Measurements from ENCODE around the gene LAPTM4A.

LAPTM4A gene

GRCh38 chr2:20040489-20041172 is 10.8 kb downstream of the LAPTM4A start:
- Mint-ChIP-seq H3K4me1 (peaks cover 18% of the 10 kb centered on the region), H3K27ac (ENCODE audit: low read depth) (no peak overlapping the region), H3K36me3 (ENCODE audit: insufficient read depth) (peaks cover 55% of the 10 kb centered on the region), H3K27me3 (no peaks in the 10 kb centered on the region), H3K9me3 (no peaks in the 10 kb centered on the region), H3K4me3 (no peak overlapping the region)
- ATAC-seq (replicated peaks; ENCODE audit: extremely low read depth, poor library complexity, severe bottlenecking): no peak
- no peak for DNase-seq (ENCODE audit: low spot score in 2 of 2)

GRCh38 chr2:20037660-20038059 is 13.8 kb downstream of the LAPTM4A start:
- ATAC-seq (replicated peaks; ENCODE audit: extremely low read depth, poor library complexity, severe bottlenecking): no peak

DNA sequence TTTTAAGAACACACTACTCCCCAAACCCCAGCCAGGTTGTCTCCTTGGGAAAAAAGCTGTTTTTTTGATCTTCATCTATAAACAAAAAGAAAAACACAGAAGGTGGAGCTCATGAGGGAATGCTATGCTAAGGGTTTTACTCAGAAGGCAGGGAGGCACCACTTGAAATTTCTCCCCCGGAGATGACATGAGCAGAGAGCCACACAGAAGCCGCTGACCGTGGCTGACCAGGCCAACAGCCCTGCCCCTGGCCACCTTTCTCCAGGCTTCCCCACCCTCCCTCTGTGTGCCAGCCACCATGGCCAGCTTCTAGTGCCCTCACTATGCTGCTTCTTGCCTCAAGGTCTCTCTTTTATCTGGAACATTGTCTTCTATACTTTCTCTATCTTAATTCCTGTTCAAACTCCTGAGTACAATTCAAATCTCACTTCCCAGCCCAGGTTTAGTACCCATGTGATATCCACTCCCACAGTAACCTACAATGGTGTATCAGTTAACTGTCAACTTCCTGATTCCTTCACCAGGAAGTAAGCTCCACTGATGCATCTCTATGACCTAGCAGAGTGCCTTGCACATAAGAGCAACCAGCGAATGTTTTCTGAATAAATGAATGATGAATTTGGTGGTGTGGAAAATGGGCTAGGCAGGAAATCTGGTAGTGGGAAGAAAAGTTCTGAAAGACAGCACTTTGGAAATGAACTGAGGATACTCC is 15.3 kb downstream of the LAPTM4A start:
- H3K27me3 Mint-ChIP-seq: no peaks in the 10 kb centered on the region
- H3K36me3 Mint-ChIP-seq (ENCODE audit: insufficient read depth): peaks cover 88% of the 10 kb centered on the region
- no peak for DNase-seq (ENCODE audit: low spot score in 2 of 2)
- peaks cover 18% of the 10 kb centered on the region for H3K4me1 Mint-ChIP-seq
- H3K4me3 Mint-ChIP-seq: no peak overlapping the region
- no peak for ATAC-seq (replicated peaks; ENCODE audit: extremely low read depth, poor library complexity, severe bottlenecking)
- no peak overlapping the region for H3K27ac Mint-ChIP-seq (ENCODE audit: low read depth)
- no peaks in the 10 kb centered on the region for H3K9me3 Mint-ChIP-seq

More at GRCh38 chr2:20037660-20038059, 13.8 kb downstream of the LAPTM4A start:
- Mint-ChIP-seq H3K36me3 (ENCODE audit: insufficient read depth) (peaks cover 77% of the 10 kb centered on the region), H3K27me3 (no peaks in the 10 kb centered on the region), H3K4me1 (peaks cover 18% of the 10 kb centered on the region), H3K4me3 (no peak overlapping the region), H3K9me3 (no peaks in the 10 kb centered on the region), H3K27ac (ENCODE audit: low read depth) (no peak overlapping the region)
- DNase-seq (ENCODE audit: low spot score in 2 of 2): no peak

DNA sequence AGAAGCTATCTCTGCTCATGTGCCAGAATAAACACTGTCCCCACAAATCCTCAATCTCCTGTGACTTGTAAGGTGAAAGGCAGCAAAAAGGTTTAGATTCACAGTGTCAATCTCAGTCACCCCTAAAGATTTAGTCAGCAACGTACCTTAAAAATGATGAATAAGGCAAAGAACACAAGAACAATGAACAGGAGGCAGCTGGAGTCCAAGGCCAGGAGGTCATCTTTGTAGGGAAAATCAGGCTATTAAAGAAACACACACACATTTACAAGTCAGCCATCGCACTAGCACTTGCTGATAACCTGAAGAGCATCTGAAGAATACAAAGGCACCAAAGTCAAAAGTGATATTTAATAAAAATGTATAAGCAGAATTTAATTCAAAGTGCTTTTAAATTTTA is 16.6 kb downstream of the LAPTM4A start:
- Mint-ChIP-seq H3K27me3 (no peaks in the 10 kb centered on the region), H3K36me3 (ENCODE audit: insufficient read depth) (peaks cover 84% of the 10 kb centered on the region), H3K4me3 (no peak overlapping the region), H3K27ac (ENCODE audit: low read depth) (no peak overlapping the region), H3K9me3 (no peaks in the 10 kb centered on the region), H3K4me1 (peaks cover 18% of the 10 kb centered on the region)
- DNase-seq (ENCODE audit: low spot score in 2 of 2) (no peak), ATAC-seq (replicated peaks; ENCODE audit: extremely low read depth, poor library complexity, severe bottlenecking) (no peak)

DNA sequence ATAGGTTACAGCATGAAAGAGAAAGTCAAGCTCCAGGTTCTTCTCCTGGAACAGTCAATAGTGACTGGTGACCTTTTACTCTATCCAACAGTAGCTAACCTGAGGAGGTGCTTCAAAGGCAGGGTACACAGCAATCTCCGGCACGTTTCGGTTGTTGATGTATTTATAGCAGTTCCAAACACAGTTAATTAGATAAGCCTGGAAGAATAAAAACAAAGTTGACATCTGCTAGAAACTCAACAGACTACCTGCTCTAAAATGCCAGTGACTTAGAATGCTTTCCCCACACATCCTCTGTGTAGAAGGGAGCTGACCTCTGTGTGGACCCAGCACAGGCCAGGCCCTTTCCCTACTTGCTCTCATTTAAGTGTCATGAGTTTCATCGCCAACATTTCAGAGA is 17.2 kb downstream of the LAPTM4A start:
- H3K36me3 Mint-ChIP-seq (ENCODE audit: insufficient read depth): peaks cover 78% of the 10 kb centered on the region

DNA sequence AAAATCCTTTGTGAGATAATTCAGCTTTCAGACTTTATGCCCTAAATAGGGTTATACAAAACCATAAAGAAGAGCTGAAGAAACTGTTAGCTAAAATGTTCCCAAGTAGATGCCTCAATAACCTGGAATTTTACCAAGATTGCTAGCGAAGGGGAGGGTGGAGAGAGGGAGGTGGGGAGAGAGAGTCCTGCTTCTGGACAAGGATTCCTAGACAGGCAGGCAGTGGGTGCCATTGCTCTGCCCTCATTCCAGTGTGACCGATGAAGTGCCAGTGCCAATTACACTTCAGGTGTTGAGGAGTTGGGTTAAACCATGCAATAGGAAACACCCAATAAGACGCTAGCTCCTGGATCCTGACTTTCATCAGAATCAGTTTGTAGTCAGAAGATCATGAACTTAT is 18.1 kb downstream of the LAPTM4A start:
- no peak overlapping the region for H3K27ac Mint-ChIP-seq (ENCODE audit: low read depth)
- no peaks in the 10 kb centered on the region for H3K27me3 Mint-ChIP-seq
- DNase-seq (ENCODE audit: low spot score in 2 of 2): no peak
- H3K36me3 Mint-ChIP-seq (ENCODE audit: insufficient read depth): peaks cover 74% of the 10 kb centered on the region
- no peaks in the 10 kb centered on the region for H3K9me3 Mint-ChIP-seq
- peaks cover 17% of the 10 kb centered on the region for H3K4me1 Mint-ChIP-seq
- no peak for ATAC-seq (replicated peaks; ENCODE audit: extremely low read depth, poor library complexity, severe bottlenecking)
- no peak overlapping the region for H3K4me3 Mint-ChIP-seq

More for the DNA sequence above, 17.2 kb downstream of the LAPTM4A start:
- ATAC-seq (replicated peaks; ENCODE audit: extremely low read depth, poor library complexity, severe bottlenecking) (no peak), DNase-seq (ENCODE audit: low spot score in 2 of 2) (no peak)
- peaks cover 18% of the 10 kb centered on the region for H3K4me1 Mint-ChIP-seq
- H3K27ac Mint-ChIP-seq (ENCODE audit: low read depth): no peak overlapping the region
- no peaks in the 10 kb centered on the region for H3K9me3 Mint-ChIP-seq
- H3K27me3 Mint-ChIP-seq: no peaks in the 10 kb centered on the region
- no peak overlapping the region for H3K4me3 Mint-ChIP-seq

- no peaks in the 10 kb centered on the region for H3K4me1 Mint-ChIP-seq
- DNase-seq (ENCODE audit: low spot score in 2 of 2): no peak
- H3K27ac Mint-ChIP-seq (ENCODE audit: low read depth): no peak overlapping the region
- no peaks in the 10 kb centered on the region for H3K9me3 Mint-ChIP-seq
- H3K4me3 Mint-ChIP-seq: no peak overlapping the region
- no peak for ATAC-seq (replicated peaks; ENCODE audit: extremely low read depth, poor library complexity, severe bottlenecking)
- no peaks in the 10 kb centered on the region for H3K27me3 Mint-ChIP-seq
- H3K36me3 Mint-ChIP-seq (ENCODE audit: insufficient read depth): peaks cover 48% of the 10 kb centered on the region
Observed at GRCh38 chr2:20030224-20030623, 21.2 kb downstream of the LAPTM4A start.

DNA sequence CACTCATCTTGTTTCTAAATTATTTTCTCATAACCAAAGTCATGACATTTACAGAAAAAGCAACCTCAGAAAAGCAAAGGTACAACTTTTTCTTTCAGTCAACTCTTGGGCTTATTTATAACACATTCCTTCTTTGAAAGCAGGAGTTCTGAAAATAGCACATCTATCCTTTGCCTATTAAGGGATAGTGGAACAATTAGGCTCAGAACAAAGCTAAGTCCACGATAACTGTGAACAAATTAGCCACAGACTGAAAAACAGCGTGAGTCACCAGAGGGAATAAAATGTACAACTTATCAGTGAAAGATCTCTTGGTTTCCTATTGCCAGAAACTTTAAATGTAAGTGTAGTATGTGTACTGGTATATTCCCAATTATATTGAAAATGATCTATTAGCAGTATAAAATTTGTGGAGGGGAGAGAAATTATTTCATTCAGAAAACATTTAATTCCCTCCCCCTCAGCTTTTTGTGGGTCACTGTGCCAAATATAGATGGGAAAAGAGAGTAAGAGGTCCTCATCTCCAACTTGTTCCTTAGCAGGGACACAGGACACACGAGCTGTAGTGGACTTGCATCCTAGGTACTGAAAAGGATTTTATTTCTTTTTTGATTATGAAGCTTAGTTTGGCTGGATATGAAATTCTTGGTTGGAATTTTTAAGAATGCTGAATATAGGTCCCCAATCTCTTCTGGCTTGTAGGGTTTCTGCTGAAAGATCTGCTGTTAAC is 23.6 kb downstream of the LAPTM4A start:
- Mint-ChIP-seq H3K36me3 (ENCODE audit: insufficient read depth) (peaks cover 31% of the 10 kb centered on the region), H3K27ac (ENCODE audit: low read depth) (no peak overlapping the region), H3K4me3 (no peak overlapping the region), H3K27me3 (no peaks in the 10 kb centered on the region), H3K9me3 (no peaks in the 10 kb centered on the region), H3K4me1 (no peaks in the 10 kb centered on the region)
- no peak for ATAC-seq (replicated peaks; ENCODE audit: extremely low read depth, poor library complexity, severe bottlenecking)
- no peak for DNase-seq (ENCODE audit: low spot score in 2 of 2)

DNA sequence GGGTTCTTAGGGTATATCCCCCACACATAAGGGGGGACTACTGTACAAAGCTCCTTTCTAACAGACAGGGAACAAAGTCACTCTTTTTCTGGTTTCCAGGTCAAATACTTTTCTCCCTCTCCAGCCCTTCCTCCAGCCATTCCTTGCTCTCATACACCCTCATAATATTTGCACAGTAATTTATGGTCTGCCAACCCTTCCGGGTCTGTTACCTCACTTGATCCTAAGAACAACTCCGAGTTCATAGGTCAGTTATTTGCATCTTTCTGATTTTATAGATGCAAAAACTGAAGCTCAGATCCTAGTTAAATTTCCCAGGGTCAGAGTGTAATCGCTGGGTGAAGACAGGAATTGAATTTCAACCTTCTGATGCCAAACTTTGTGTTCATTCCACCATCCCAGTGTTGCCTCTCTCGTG is 24.2 kb downstream of the LAPTM4A start:
- no peak overlapping the region for H3K27ac Mint-ChIP-seq (ENCODE audit: low read depth)
- H3K4me1 Mint-ChIP-seq: no peaks in the 10 kb centered on the region
- H3K27me3 Mint-ChIP-seq: no peaks in the 10 kb centered on the region
- no peak for DNase-seq (ENCODE audit: low spot score in 2 of 2)
- peaks cover under 1% of the 10 kb centered on the region for H3K9me3 Mint-ChIP-seq
- ATAC-seq (replicated peaks; ENCODE audit: extremely low read depth, poor library complexity, severe bottlenecking): no peak
- no peak overlapping the region for H3K4me3 Mint-ChIP-seq
- peaks cover 25% of the 10 kb centered on the region for H3K36me3 Mint-ChIP-seq (ENCODE audit: insufficient read depth)

DNA sequence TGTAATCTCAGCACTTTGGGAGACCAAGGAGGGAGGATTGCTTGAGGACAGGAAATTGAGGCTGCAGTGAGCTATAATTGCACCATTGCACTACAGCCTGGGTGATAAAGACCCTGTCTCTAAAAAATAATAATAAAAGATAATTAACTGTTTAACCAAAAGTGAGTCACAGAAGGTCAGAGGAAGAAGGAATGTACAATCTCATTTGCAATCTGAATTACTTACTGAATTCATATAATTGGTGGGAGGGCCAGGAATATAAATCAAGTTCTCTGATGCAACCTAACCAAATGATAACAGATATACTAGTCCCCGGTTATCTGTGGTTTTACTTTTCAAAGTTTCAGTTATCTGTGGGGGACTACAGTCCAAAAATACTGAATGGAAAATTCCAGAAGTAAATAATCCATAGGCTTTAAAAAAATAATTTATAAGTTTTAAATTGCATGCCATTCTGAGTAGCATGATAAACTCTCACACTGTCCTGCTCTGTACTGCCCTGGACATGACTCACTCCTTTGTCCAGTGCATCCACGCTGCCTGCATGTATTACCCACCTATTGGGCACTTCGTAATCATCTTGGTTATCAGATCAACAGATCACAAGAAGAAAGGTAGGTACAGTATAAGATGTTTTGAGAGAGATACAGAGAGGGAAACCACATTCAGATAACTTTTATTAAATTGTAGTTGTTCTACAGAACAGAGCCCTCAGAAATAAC is 26.2 kb downstream of the LAPTM4A start:
- ATAC-seq (replicated peaks; ENCODE audit: extremely low read depth, poor library complexity, severe bottlenecking) (no peak), DNase-seq (ENCODE audit: low spot score in 2 of 2) (no peak)
- Mint-ChIP-seq H3K4me3 (no peak overlapping the region), H3K27ac (ENCODE audit: low read depth) (no peak overlapping the region), H3K4me1 (no peaks in the 10 kb centered on the region), H3K9me3 (peaks cover 14% of the 10 kb centered on the region), H3K36me3 (ENCODE audit: insufficient read depth) (peaks cover 8% of the 10 kb centered on the region), H3K27me3 (no peaks in the 10 kb centered on the region)

DNA sequence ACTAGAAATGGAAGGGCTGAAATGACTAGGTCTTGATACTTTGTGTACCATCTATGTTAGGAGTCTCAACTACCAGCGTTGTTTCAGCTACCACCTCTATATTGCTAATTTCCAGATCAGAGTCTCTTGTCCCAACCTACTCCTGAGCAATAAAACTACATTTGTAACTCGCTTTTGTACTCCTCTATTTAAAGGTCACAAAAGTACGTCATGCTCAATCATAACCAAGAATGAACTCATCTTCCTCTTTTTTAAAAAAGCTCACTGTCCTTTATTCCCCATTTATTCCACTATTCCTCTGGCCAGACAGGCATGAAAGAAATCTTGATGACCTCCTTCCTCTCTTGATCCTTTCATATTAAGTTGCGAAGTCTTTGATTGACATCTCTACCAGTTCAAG is 27.7 kb downstream of the LAPTM4A start:
- Mint-ChIP-seq H3K4me1 (no peaks in the 10 kb centered on the region), H3K27me3 (no peaks in the 10 kb centered on the region), H3K4me3 (no peak overlapping the region), H3K36me3 (ENCODE audit: insufficient read depth) (peaks cover 3% of the 10 kb centered on the region), H3K9me3 (peaks cover 15% of the 10 kb centered on the region), H3K27ac (ENCODE audit: low read depth) (no peak overlapping the region)
- no peak for DNase-seq (ENCODE audit: low spot score in 2 of 2)
- ATAC-seq (replicated peaks; ENCODE audit: extremely low read depth, poor library complexity, severe bottlenecking): no peak

DNA sequence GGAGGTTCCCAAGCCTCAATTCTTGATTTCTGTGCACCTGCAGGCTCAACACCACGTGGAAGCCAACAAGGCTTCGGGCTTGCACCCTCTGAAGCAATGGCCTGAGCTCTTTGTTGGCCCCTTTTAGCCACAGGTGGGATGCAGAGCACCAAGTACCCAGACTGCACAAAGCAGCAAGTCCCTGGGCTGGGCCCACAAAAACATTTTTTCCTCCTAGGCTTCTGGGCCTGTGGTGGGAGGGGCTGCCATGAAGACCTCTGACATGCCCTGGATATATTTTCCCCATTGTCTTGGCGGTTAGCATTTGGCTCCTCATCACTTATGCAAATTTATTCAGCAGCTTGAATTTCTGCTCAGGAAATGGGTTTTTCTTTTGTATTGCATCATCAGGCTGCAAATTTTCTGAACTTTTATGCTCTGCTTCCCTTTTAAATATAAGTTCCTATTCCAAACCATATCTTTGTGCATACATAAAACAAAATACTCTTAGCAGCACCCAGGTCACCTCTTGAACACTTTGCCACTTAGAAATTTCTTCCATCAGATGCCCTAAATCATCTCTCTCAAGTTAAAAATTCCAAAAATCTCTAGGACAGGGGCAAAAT is 29.9 kb downstream of the LAPTM4A start:
- Mint-ChIP-seq H3K36me3 (ENCODE audit: insufficient read depth) (no peaks in the 10 kb centered on the region), H3K4me1 (no peaks in the 10 kb centered on the region), H3K27ac (ENCODE audit: low read depth) (no peak overlapping the region), H3K9me3 (peaks cover 15% of the 10 kb centered on the region), H3K4me3 (no peak overlapping the region), H3K27me3 (no peaks in the 10 kb centered on the region)
- DNase-seq (ENCODE audit: low spot score in 2 of 2): no peak
- ATAC-seq (replicated peaks; ENCODE audit: extremely low read depth, poor library complexity, severe bottlenecking): no peak
